Left renal cortex interstitium (tissue), 4 donors: ENCODE results near the gene ZNF320. TPM values are rescaled to one million over a fixed set of nuclear protein-coding genes. Genes with fewer than 3 reads are reported as not detected.
"Not testable (repeated sequence)": the region's sequence is repeated elsewhere in the genome, so short reads cannot be mapped to it uniquely, and the experiment has no call there.

Experiments used
- DNase-seq, 4 donors: peaks; one replicate each; pipeline ENCODE4 v3.0.0-alpha.2; 2013; ENCODE audit warnings: low read depth in 4 of 4, low spot score in 2 of 4, missing footprints in 1 of 4
- polyA plus RNA-seq, 4 donors: library from polyadenylated mRNA; unstranded; fragments of 120-200 nt; gene quantifications; one replicate each; pipeline ENCODE4 v1.2.1, GENCODE V29; 2013; ENCODE audit not compliant: insufficient read length in 4 of 4

Gene ZNF320
- polyA plus RNA-seq, 4 donors: 14.7 to 49.8 (median 32.0) TPM

GRCh38 chr19:52922841-52923777 lies 25.7 kb upstream of the ZNF320 start, which contains the start of gene ZNF888:
Gene ZNF888, minus strand, starts transcription at chr19:52923428. Its CDS starts 5,555 bp downstream, at chr19:52917873.
- peak in 2 of 4 donors; percentile 53 to 73 for DNase-seq

GRCh38 chr19:52917531-52917930 lies 20.1 kb upstream of the ZNF320 start:
- no peak for DNase-seq

GRCh38 chr19:52910648-52911047 lies 13.2 kb upstream of the ZNF320 start:
- DNase-seq: no peak

- not testable (repeated sequence) for DNase-seq
Measured at GRCh38 chr19:52904052-52904780, 6.8 kb upstream of the ZNF320 start.

DNA sequence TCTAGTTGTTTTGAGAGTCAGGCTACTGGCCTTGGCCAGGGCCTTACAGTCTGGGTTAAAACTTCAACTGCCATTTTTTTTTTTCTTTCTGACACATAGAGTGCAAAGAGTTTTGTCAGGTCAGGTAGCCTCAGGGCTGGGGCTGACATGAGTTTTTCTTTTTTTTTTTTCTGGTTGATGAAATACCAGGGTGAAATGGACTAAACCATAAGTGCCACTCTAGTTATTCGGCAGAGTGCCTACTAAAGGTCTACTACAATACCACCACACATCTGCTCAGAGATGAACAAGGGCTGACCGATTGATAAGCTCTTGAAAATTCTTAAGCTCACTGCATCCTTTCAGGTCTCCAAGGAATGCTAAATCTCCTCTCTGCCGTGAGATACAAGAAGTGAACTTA lies 4.4 kb upstream of the ZNF320 start:
- no peak for DNase-seq

DNA sequence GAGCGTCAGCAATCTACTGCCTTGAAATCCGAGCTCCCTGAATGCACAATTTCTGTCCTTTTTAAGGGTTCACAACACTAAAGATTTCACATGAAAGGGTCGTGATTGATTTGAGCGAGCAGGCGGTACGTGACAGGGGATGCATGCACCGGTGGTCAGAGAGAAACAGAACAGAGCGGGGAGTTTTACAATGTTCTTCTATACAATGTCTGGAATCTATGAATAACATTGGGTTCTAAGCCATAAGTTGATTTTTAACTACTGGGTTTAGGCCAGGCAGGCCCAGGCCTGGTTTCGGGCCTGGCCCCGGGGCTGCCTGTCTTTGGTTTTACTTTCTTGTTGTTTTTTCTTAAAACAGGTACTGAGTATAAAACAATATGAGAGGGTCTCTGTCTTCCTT lies 1.2 kb upstream of the ZNF320 start:
- not testable (repeated sequence) for DNase-seq

GRCh38 chr19:52898101-52898500 lies 666 bp upstream of the ZNF320 start:
- no peak for DNase-seq

- peak; percentile 7 to 20 (median 16) for DNase-seq
Measured at GRCh38 chr19:52896431-52897137, 851 bp downstream of the ZNF320 start.

GRCh38 chr19:52891336-52891735 lies 6.1 kb downstream of the ZNF320 start:
- no peak for DNase-seq

DNA sequence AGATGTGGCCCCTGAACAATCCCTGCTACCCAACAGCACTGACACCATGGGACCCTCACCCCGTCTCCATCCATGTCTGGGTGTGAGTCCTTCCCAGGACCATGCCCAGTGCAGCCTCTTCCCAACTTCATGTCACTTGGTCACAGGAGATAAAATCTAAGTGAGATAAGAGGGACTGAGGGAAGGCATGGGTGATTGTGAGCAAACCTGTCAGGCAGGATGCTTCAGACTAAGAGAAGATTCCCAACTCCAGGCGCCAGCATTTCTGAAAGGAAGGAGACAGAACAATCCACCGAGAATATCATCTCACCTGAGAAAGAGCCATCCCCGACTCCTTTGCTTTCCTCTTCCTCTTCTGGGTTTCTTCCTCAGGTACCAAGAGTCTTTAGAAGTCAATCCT lies 7.5 kb downstream of the ZNF320 start:
- DNase-seq: no peak

DNA sequence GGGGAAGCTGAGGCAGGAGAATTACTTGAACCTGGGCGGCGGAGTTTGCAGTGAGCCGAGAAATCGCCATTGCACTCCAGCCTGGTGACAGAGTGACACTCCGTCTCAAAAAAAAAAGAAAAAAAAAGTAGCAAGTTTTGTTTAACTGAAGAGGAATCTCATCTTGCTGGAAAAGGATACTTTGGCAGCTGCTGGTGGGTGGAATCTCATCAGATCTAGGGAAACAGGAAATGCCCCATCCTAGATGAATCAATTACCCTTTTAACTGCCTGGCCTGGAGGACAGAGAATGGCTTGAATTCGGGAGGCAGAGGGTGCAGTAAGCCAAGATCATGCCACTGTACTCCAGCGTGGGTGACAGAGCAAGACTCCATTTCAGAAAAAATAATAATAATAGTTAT lies 8.4 kb downstream of the ZNF320 start:
- DNase-seq: no peak

GRCh38 chr19:52880895-52881389 lies 16.5 kb downstream of the ZNF320 start:
- DNase-seq: no peak

DNA sequence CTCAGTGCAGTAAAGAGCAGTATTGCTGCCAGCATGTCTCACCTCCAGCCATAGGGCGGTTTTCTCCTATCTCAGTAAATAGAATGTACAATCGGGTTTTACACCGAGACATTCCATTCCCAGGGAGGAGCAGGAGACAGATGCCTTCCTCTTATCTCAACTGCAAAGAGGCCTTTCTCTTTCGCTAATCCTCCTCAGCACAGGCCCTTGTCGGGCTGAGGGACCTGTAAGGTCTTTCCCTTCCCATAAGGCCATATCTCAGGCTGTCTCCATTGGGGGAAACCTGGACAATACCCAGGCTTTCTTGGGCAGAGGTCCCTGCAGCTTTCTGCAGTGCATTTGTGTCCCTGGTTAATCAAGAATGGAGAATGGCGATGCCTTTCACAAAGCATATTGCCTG lies 24.4 kb downstream of the ZNF320 start:
- DNase-seq: not testable (repeated sequence)

DNA sequence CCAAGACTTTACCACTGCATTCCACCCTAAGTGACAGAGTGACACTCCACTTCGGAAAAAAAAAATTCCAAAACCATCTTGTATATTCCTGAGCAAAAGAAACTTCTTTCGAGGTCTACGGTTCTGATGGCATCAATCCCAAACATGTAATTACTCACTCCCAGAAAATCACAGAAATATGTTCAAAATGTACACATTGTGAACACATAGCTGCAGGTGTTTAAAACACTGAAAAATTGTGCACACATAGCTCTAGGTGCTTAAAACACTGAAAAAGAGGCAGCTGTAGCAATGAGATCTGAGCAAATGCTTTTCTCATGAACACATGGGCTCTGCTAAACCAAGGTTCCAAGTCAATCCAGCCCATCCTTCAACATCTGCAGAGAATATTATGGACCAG lies 26.0 kb downstream of the ZNF320 start:
- DNase-seq: no peak

DNA sequence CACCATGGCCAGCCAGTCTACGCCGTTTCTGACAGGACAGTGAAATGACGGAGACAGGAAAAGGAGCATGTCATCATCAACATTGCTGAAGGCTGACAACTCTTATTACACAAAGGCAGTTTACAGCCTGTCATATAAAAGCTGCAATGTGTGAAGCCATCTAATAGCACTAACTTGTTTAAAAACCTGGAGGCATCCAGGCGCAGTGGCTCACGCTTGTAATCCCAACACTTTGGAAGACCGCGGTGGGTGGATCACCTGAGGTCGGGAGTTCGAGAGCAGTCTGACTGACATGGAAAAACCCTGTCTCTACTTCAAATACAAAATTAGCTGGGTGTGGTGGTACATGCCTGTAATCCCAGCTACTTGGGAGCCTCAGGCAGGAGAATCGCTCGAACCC lies 29.4 kb downstream of the ZNF320 start:
- DNase-seq: not testable (repeated sequence)

DNA sequence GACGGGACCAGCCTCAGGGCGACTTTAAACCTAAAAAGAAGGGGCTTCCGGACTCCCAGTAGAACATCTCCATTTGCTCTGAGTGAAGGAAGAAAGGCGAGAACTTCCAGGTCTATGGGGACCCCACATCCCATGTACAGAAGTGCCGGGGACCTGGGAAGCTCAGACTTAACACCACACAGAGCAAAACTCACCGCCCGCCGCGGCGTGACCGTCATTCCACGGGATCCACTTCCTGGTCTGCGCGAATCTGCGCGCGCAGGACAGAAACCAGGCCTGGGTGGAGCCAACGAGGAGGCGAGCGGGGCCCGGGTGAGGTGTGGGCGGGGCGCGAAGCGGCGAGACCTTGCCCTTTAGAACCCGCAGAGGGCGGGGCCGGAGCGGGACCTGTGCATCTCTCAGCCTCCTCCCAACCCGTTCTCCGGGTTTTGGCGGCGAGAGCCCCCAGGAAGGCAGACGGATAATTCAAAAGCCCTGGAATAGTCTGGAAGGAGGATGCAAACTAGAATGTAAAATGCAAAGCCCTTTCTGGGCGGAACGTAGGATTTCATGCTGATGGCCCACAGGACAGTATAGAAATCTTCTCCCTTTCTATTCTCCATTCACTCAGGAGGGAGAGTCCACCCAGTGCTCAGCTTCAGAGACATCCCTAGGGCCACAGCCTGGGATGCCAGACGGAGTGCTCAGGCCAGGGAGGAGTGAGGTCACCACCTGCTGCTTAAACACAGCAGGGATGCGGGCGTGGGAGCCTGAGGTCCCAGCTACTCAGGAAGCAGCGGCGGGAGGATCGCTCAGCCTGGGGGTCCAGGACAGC lies 39.9 kb downstream of the ZNF320 start, which contains the start of gene ZNF468:
ZNF468 (minus strand) TSS at position 242 of the 814 bp plus-strand sequence. CDS start 3,347 bp downstream, outside the sequence.
- peak in 3 of 4 donors; percentile 23 to 44 (median 23) for DNase-seq

DNA sequence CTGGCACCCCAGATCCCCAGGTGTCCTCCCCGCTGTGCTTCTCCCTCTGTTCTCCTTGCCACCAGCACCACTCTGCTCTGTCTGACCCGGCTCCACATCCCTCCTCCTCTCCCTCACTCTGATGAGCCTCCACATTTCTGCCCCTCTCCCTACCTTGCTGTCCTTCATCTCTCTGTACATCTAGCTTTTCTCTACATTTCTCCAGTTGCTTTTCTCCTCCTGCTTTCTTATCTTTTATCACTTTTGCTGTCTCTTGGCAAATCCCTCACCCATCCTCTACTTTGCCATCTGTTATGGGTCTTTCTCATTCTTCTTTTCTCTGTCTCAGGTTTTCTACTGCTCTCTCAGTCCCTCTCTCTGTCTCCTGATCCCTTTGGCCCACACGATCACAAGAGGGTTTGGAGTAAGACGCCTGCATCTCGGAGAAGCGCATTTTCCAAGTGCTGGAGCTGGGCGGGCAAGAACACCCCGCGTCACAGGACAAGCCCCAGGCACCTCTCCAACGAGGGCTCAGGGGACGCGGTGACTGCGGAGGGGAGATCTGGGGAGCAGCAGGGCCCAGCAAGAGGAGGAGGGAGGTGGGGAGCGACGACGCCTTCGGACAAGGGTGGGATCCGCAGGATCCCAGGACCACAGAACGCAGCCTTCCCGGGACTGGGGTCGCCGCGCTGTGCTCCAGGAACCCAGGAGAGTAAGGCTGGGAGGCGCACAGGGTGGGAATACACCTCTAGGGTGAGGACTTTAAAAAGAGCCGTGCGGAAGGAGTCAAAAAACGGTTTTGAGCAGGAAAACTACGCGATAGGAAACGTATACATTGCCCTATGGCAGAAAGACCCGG lies 40.7 kb downstream of the ZNF320 start:
- not testable (repeated sequence) for DNase-seq
